ENCODE results near the gene WFDC12.

Gene WFDC12

DNA sequence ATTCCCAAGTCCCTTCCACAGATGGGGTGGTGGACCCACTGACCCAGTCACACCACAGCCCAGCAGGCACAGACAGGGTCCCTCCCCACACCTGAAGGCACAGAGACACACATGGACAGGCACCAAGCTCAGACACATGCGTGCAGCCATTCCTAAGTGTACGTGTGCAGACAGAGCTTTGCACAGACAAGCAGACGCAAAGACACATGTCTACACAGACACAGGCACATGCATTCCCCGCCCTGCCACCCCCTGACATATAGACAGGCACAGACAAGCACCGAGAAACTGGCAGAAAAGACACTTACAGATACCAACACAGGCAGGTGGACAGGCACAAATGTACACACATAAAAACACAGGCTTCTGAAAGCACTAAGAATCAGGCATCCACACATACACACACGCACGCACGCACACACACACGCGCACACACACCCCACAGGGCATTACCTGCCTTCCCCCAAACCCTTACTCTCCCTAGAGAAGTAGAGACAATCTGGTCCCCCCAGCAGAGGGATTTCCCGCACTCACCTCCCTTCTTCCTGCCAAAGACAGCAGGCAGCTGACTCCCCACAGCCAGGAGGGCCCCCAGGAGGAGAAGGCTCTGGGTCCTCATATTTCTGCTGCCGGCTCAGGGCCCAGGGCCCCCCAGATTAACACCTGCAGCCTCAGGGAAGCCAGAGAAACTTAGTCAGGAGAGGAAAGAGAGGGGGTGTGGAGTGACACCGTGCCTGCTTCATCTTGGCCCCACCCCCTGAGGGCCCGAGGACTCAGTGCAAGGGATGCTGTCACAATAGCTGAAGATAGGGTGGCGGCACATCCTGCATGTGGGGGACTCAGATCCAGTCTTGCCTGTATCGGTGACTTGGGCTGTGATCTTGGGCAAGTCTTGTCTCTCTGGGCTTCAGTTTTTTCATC is 9.5 kb downstream of the WFDC12 start, which contains the start of gene WFDC5:
Gene WFDC5, minus strand, starts transcription at position 710 of the 921 bp plus-strand sequence. Its CDS starts 91 bp downstream, at position 619.
- no peak for DNase-seq

GRCh38 chr20:45113865-45114264 is 10.4 kb downstream of the WFDC12 start:
- DNase-seq = no peak

DNA sequence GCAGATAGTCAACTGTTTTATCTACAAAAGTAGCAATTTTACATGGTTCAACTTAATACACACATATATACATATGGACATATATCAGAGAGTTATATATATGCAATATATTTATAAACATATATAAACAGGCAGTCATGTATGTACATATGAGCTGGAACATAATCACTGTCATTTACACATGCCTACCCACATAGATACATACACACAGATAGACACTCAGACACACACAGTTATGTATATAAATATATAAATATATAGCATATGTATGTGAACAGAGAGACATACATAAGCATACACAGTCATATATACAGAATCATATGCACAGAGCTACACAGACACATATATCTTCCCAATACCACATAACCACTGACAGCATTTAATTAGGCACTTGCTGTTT is 11.5 kb downstream of the WFDC12 start:
- DNase-seq = no peak

- DNase-seq = no peak
Observed at GRCh38 chr20:45111799-45112471, 12.3 kb downstream of the WFDC12 start.

- no peak for DNase-seq
Observed at GRCh38 chr20:45111285-45111684, 13.0 kb downstream of the WFDC12 start.

DNA sequence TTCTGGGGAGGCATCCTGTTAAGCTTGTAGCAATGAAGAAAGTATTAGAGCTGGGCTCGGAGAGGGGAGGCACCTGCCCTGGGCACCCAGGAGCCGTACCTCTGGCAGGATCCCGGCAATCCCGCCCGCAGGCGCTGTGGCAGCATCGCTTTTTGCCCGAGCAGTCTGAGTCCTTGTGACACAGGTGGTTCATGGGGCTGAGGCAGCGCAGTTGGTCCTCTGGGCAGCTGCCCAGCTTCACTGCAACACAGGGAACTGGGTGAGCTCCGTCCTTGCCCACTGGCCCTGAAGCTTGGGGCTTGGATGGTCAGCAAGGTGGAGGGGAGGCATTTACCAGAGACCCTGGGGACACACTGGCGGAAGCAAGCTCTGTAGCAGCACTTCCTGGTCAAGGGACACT is 14.0 kb downstream of the WFDC12 start:
- no peak for DNase-seq

DNA sequence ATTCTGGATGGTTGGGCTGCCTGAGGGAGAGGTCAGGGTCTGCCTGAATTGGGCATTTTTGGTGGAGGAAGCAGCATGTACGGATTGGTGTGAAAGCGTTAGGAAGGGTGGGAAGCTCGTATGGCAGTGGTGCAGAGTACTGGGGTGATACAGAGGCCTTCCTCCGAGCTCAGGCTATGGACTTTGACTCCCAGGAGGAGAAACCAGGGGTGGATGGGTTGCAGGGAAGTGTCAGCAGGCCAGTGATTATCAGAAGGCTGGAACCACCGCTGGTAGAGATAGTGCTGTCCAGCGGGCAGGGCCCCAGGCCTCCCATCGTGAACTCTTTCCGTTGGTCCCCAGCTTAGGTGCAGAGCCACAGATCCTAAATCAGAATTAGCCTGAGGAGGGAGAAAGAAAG is 14.6 kb downstream of the WFDC12 start:
- DNase-seq = no peak

GRCh38 chr20:45105317-45105716 is 18.9 kb downstream of the WFDC12 start:
- no peak for DNase-seq

GRCh38 chr20:45104786-45105185 is 19.5 kb downstream of the WFDC12 start:
- DNase-seq = no peak

DNA sequence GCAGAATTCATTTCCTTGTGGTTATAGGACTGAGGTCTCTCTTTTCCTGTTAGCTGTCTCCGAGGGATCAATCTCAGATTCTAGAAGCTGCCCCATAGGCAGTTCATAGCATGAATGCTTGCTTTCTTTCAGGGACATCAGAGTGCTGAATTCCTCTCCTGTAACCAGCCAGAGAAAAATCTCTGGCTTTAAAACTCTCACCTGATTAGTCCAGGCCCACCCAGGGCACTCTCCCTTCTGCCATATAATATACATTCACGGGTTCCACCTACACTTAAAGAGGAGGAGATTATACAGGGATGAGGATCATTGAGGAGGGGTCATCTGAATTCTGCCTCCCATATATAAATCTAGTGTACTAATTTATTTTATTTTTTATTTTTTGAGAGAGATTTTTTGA is 21.2 kb downstream of the WFDC12 start:
- DNase-seq = no peak

DNA sequence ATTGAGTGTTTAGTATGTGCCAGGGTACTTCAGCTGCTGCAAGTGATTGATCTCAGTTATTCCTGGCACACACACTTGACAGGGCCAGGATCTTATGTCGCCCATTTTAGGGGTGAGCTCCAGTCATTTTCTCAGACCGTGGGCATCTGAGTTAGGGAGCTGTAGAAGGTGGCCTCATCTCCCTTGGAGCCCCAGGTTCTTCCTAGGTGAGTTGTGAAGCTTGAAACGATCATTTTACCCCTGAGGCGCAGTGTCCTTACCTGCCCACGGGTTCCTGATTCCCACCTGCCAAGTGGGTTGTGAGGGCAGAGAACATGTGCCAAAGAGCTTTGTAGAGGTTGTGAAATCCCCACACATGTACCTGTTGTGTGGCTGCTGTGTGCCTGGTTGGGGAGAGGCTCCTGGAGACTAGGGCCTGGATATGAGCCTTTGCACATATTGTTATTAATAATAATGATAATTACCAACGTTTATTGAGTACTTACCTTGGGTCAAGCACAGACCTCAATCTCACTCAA is 22.9 kb downstream of the WFDC12 start:
- no peak for DNase-seq

- no peak for DNase-seq
Observed at GRCh38 chr20:45100563-45101245, 23.6 kb downstream of the WFDC12 start, which contains the start of gene KCNS1. TSS of gene KCNS1 (minus strand) at chr20:45101127. CDS start at chr20:45099236, 1,891 bp downstream.

DNA sequence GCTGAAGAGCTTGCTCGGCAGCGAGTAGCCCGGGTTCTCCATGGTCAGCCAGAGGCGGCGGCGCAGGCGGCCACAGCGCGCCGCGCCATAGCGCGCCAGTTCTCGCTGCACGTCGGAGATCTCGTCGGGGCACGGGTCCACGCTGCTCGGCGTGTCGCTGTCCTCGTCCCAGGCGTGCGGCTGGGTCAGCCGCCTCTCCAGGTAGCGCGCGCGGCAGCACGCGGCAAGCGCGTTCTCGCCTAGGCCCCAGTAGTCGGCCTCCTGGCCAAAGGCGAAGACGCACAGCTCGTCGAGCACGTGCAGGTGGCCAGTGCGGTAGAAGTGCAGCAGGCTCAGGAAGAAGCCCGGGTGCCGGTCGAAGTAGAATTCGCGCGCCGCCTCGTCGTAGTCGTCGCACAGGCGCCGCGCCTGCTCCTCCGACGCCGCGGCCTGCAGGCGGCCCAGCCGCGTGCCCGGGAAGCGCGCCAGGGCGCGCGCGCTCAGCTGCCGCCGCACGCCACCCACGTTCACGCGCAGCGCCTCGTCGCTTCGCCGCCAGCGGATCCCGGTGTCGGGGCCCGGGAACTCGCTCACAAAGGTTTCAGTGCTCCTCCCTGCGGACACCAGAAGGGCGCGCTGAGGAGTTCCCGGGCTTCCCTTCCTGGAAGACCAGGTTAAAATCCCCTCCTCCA is 26.0 kb downstream of the WFDC12 start:
- DNase-seq = peak; percentile 13

DNA sequence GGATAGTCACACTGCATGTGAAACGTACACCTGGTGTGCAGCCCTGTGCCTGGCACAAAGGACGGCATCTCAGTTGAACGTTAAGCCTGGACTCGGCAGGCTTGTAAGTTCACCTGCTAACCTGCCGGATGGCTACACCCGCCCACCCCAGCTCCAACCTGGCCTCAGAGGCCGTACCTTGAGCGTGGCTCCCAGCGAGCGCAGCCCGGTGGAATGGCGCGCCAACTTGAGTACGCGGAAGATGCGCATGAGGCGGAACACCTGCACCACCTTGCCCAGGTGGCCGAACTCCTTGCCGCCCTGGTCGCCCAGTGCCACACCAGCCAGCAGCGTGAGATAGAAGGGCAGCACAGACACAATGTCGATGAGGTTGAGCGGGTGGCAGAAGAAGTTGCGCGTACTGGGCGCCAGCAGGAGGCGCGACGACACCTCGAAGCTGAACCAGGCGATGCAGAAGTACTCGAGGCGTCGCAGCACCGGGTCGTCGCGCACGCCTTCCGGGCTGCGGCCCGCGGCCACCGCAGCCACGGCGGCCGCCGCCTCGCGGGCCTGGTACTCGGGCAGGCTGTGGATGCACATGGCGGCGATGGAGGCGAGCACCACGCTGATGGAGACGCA is 26.7 kb downstream of the WFDC12 start:
- DNase-seq = no peak

- no peak for DNase-seq
Observed at GRCh38 chr20:45096781-45097180, 27.5 kb downstream of the WFDC12 start.

- peak; percentile 45 for DNase-seq
Observed at GRCh38 chr20:45095805-45096238, 28.4 kb downstream of the WFDC12 start.

DNA sequence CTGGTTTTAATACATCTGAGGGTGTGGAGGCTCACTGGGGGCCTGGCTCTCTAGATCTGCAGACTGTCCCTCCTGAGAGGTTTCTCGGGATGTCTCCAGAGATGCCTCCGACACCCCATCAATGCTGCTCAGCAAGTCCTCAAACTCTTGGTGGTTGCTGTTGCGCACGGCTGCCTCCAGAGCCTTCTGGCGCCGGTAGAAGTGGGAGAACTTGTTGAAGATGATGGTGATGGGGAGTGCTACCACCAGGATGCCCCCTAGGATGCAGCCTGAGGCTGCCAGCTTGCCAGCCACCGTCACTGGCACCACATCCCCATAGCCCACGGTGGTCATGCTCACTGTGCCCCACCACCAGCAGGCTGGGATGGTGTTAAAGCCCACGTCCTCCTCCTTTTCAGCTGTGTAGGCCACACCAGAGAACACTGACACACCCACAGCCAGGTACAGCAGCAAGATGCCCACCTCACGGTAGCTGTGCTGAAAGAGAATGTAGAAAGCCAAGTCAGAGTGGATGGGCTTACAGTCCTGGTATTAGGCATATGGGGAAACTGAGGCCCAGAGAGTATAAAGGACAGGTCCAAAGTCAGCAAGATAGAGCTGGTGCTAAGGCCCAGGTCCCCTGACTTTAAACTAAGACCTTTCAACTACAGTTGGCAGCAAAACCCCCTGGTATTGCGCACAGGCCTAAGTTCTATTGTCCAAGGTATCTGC is 29.2 kb downstream of the WFDC12 start:
- no peak for DNase-seq

GRCh38 chr20:45094201-45094600 is 30.1 kb downstream of the WFDC12 start:
- no peak for DNase-seq

DNA sequence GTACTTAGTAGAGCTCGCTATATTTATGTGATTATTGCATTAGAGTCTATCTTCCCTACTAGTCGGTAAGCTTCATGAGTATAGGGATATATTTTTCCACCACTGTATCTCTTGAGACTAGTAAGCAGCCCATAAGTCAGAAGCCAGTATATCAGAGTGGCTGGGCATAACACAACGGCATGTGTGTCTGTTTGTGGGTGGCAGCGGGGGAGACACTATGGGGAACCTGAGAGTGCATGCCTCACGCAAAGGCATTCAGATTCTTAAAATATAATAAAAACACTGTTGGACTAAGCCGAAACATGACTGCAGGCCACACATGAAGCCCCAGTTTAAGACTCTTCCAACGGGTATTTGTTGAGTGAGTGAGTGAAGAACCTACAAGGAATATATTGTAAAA is 31.4 kb downstream of the WFDC12 start:
- no peak for DNase-seq

DNA sequence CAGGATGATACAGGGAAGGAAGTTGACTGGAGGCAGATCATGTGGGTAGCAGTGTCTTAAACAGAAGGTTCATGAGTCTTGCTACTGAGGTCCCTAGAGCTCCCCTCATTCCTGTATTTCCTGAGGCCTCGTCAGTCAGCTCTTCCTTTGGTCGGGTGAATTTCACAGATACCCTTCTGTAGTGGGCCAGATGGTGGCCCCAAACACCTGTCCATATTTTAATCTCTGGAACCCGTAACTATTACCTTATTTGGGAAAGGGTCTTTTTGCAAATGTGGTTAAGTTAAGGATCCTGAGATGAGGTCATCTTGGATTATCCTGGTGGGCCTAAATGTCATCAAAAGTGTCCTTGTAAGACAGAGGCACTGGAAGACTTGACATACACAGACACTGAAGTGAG is 32.9 kb downstream of the WFDC12 start:
- DNase-seq = no peak

- DNase-seq = no peak
Observed at GRCh38 chr20:45090481-45090880, 33.8 kb downstream of the WFDC12 start.

Measured in NCI-H526 treated with DMSO at 0.1 percent for 48 hours (cell line).